IPS-11a (cell line): ENCODE results near the gene PIK3R3.
"Not testable (repeated sequence)": the region's sequence is repeated elsewhere in the genome, so short reads cannot be mapped to it uniquely, and the experiment has no call there.

Source experiments
- H3K4me3 ChIP-seq: one replicate; pipeline ENCODE4 v1.5.1; 2013; ENCODE audit warnings: low read depth, low read length, control low read depth

PIK3R3 gene

GRCh38 chr1:46113948-46114347, 18.5 kb downstream of the PIK3R3 start:
- H3K4me3 ChIP-seq, result no peak overlapping the region

- no peak overlapping the region for H3K4me3 ChIP-seq
Observed at GRCh38 chr1:46112108-46112507, 20.3 kb downstream of the PIK3R3 start.

- no peak overlapping the region for H3K4me3 ChIP-seq
Observed at GRCh38 chr1:46110521-46110920, 21.9 kb downstream of the PIK3R3 start.

- H3K4me3 ChIP-seq, result no peak overlapping the region
Observed at GRCh38 chr1:46102769-46103476, 29.5 kb downstream of the PIK3R3 start.

- no peak overlapping the region for H3K4me3 ChIP-seq
Observed at GRCh38 chr1:46099215-46099614, 33.2 kb downstream of the PIK3R3 start.

GRCh38 chr1:46098027-46098712, 34.3 kb downstream of the PIK3R3 start:
- H3K4me3 ChIP-seq, result no peak overlapping the region

- H3K4me3 ChIP-seq, result no peak overlapping the region
Observed at GRCh38 chr1:46097149-46097472, 35.3 kb downstream of the PIK3R3 start.

DNA sequence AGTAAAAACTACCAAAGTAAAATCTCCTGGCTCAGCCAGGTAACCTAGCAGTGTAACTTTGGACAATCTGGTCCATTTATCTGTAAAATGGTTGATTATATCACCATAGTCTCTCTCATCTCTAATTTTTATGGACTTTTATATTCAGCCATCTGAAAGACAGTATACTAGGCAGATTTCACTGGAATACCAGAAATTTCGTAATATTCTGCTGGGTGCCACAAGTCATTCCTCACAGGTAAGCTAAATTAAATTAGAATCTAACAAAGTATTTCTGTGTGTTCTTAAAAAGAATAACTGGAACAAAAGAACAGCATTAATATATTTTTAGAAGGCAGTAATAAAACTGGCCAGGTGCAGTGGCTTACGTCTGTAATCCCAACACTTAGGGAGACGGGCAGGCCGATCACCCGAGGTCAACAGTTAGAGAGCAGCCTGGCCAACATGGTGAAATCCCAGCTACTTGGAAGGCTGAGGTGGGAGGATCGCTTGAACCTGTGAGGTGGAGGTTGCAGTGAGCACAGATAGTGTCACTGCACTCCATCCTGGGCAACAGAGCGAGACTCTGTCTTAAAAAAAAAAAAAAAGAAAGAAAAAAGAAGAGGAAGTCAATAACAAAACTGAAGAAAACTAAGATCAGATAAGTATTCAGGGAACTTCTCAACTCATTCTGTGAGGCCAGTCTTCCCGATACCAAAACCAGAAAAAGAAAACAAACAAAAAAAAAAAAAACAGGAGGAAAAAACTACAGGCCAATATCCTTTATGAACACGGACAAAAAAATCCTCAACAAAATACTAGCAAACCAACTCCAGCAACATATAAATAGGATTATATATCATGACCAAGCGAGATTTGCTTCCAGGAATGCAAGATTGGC, 35.9 kb downstream of the PIK3R3 start:
- no peak overlapping the region for H3K4me3 ChIP-seq

DNA sequence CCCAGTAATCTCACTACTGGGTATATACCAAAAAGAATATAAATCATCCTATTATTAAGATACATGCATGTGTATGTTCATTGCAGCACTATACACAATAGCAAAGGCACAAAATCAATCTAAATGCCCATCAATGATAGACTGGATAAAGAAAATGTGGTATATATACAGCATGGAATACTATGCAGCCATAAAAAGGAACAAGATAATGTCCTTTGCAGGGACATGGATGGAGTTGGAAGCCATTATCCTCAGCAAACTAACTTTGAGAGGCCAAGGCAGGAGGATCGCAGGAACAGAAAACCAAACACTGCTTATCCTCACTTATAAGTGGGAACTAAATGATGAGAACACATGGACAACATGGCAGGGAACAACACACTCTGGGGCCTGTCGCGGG, 37.3 kb downstream of the PIK3R3 start:
- not testable (repeated sequence) for H3K4me3 ChIP-seq

DNA sequence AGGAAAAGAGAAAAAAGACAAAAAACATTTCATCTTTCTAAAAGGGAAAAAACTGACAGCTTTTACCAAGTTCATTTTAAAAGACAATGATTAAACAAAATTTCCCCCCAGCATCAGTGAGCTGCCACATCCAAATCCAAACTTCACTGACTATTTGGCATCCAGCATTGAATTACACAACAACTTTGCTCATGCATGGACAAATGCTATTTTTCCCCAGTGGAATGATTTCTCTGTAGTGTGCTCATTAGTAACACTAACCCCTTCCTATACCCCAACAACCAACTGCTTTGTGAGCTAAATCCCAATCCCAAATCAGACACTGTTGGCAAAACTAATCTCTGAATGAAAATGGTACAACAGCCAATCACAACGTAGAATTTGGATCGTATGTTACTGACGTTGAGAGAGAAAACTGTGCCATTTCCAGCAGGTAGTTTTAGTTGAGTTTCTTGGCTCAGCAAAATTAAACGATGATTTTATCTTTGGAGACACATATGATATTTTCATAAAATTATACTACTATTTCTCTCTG, 37.9 kb downstream of the PIK3R3 start:
- no peak overlapping the region for H3K4me3 ChIP-seq

- not testable (repeated sequence) for H3K4me3 ChIP-seq
Observed at GRCh38 chr1:46093832-46094231, 38.6 kb downstream of the PIK3R3 start.

GRCh38 chr1:46087891-46088290, 44.5 kb downstream of the PIK3R3 start:
- H3K4me3 ChIP-seq, result no peak overlapping the region

DNA sequence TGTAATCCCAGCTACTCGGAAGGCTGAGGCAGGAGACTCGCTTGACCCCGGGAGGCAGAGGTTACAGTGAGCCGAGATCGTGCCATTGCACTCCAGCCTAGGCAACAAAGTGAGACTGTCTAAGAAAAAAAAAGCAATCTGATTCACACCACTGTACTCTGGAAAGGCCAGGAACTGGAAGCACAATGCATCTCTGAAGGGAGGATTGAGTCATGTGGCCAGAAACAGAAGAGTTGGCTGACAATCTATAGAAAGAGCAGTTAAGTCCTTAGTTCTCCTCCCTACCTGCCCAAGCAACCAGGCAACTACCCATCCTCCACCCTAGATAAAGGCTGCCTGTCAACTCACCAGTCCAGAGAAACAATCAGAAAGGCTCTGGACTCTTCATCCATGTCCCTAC, 45.9 kb downstream of the PIK3R3 start:
- H3K4me3 ChIP-seq, result no peak overlapping the region

DNA sequence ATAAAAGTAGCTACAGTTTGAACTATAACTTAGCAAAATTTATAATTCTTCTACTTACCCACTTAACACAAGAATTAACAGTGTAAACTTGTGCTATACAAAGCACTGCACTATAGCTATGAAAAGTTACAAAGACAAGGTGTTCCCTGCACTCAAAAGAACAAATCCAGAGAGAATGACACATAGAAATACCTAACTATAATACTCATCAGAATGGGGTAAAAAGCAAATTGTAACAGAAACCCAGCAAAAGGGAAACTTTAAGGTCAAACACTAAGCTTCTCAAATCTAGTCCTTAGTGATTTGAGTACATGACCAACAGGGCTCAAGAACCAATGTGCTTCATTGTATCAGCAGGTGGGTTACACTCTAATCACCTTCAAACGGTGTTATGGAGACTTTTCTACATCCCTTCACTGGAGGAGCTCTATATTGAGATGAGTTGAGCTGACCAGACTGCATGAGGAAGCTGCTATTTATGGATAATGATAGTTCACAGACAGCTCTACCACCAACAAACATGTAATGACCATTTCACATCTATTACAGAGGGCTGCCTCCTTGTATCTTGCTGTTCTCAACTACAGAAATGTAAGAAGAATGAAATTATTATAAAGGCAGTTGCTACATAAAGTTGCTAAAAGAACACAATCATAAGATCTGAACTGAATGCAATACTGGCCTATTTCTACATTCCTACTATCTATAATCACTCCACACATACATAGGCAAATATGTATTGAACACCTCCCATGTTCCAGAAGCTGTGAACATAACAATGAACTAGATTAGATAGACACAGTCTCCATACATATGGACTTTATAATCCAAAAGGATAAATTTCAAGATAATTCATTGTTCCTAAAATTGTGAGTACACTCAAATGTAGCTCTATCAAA, 47.6 kb downstream of the PIK3R3 start:
- H3K4me3 ChIP-seq, result no peak overlapping the region

- no peak overlapping the region for H3K4me3 ChIP-seq
Observed at GRCh38 chr1:46083579-46083978, 48.9 kb downstream of the PIK3R3 start.

- H3K4me3 ChIP-seq, result no peak overlapping the region
Observed at GRCh38 chr1:46081619-46082018, 50.8 kb downstream of the PIK3R3 start.

DNA sequence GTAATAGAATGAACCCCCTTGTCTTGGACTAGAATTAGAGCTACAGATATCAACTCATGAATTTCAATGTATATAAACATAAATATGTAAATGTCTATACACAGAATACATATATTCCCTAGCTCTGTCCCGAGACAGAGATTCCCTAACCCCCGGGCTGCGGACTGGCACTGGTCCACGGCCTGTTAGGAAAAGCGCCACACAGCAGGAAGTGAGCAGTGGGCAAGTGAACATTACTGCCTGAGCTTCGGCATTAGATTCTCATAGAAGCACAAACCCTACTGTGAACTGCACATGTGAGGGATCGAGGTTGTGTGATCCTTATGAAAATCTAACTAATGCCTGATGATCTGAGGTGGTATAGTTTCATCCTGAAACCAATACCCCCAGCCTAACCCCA, 51.2 kb downstream of the PIK3R3 start:
- H3K4me3 ChIP-seq, result no peak overlapping the region

GRCh38 chr1:46080257-46080656, 52.2 kb downstream of the PIK3R3 start:
- no peak overlapping the region for H3K4me3 ChIP-seq

DNA sequence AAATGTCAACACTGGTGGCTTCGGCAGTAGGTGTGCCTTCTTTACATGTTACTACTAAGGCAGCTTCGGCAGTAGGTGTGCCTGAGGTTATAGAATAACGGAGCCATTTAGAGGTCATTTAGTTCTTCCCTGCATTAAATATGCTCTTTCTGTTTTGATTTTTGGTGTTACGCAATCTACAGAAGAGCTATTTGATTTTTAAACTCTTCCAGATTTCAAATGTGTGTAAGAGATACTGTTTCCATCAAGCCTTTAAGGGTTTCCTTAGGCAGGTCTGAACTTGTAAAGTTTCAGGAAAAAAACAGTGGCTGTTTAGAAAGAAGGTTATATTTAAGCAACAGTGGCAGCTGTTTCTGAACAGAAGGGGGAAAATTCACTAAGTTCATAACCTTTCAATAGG, 54.8 kb downstream of the PIK3R3 start:
- no peak overlapping the region for H3K4me3 ChIP-seq

- no peak overlapping the region for H3K4me3 ChIP-seq
Observed at GRCh38 chr1:46076343-46076742, 56.1 kb downstream of the PIK3R3 start.

DNA sequence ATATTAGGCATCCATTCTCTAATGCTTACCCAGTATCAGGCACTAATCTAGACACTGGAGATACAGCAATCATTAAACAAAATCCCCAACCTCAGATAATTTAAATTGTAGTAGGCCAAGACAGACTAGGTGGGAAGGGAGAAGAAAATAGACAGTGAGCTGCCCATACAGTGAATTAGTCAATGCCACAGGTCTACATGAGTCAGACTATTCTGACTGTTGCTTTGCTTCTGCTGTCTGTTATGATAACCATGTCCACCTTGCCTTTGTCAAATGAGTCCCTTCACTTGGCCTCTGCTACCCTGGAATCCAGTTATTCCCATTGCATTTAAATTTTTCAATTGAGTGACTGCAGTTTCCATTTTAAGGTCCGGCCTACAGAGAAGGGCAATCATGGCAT, 59.5 kb downstream of the PIK3R3 start:
- H3K4me3 ChIP-seq, result no peak overlapping the region
